ENCODE data around the gene SMNDC1. TPM values are rescaled to one million over a fixed set of nuclear protein-coding genes. Genes with fewer than 3 reads are reported as not detected.

Gene SMNDC1
- total and polyA plus RNA-seq, 11 donors = 5.2 to 23.1 (median 20.6) TPM

GRCh38 chr10:110278562-110279406, 25.9 kb downstream of the SMNDC1 start:
- no peak for ATAC-seq

DNA sequence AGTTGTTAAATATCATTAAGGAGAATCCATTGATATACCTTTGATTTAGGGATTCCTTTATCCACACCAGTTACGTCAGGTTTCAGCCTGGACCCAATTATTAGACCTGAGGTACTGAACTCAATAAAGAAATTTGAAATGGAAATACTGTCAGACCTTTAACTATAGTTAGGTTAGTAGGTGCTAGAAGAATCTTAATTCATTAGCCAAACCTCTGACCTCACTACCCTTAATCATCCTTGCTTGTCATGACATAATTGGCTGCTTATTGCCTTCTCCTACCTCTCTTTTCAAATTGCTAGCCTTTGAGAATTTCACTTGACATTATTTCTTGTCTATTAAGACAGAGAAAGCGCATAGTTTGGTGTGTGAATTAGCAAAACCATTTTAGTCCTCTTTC, 27.1 kb downstream of the SMNDC1 start:
- peaks cover 0 to 28% (median 10%) of the 10 kb centered on the region in 9 donors for H3K36me3 ChIP-seq
- no peaks in the 10 kb centered on the region for H3K9me3 ChIP-seq
- 93 to 99% (median 96%) methylated on average over 2 of the region's 2 CpGs for WGBS, 4 donors
- TF ChIP-seq, protein P1, sequence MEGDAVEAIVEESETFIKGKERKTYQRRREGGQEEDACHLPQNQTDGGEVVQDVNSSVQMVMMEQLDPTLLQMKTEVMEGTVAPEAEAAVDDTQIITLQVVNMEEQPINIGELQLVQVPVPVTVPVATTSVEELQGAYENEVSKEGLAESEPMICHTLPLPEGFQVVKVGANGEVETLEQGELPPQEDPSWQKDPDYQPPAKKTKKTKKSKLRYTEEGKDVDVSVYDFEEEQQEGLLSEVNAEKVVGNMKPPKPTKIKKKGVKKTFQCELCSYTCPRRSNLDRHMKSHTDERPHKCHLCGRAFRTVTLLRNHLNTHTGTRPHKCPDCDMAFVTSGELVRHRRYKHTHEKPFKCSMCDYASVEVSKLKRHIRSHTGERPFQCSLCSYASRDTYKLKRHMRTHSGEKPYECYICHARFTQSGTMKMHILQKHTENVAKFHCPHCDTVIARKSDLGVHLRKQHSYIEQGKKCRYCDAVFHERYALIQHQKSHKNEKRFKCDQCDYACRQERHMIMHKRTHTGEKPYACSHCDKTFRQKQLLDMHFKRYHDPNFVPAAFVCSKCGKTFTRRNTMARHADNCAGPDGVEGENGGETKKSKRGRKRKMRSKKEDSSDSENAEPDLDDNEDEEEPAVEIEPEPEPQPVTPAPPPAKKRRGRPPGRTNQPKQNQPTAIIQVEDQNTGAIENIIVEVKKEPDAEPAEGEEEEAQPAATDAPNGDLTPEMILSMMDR (IDR thresholded peaks at IDR 0.05) = no peak
- no peak for TF ChIP-seq POLR2A (IDR thresholded peaks at IDR 0.05)
- H3K4me3 ChIP-seq = no peak overlapping the region
- intact Hi-C loops (cut with DNase I) = loop anchor here (1.0 to 10.0 kb wide), 10 partner anchors 50 to 395 kb away; partner anchors contain the start of genes MXI1 (in 5 of the 10) and ADD3 (in 1 of the 10)
- DNase-seq = no peak
- H3K4me1 ChIP-seq = peaks cover 5 to 79% (median 49%) of the 10 kb centered on the region in 12 donors
- H3K27ac ChIP-seq = peak overlapping the region in 5 of 12 donors; percentile 6 to 52 (median 18)
- no peaks in the 10 kb centered on the region for H3K27me3 ChIP-seq
- ATAC-seq = no peak

More at GRCh38 chr10:110278562-110279406, 25.9 kb downstream of the SMNDC1 start:
- 60 to 63% (median 62%) methylated on average over 7 of the region's 7 CpGs for WGBS, 4 donors
- peaks cover 5 to 71% (median 42%) of the 10 kb centered on the region in 12 donors for H3K4me1 ChIP-seq
- intact Hi-C loops (cut with DNase I) = loop anchor here (1.0 to 10.0 kb wide), 14 partner anchors 51 to 396 kb away; partner anchors contain the start of genes MXI1 (in 5 of the 10) and ADD3 (in 1 of the 10)
- no peaks in the 10 kb centered on the region for H3K27me3 ChIP-seq
- no peak for DNase-seq
- peaks cover 0 to 30% (median 13%) of the 10 kb centered on the region in 9 donors for H3K36me3 ChIP-seq
- H3K27ac ChIP-seq = peak overlapping the region in 9 of 12 donors; percentile 2 to 52 (median 26)
- TF ChIP-seq POLR2A (IDR thresholded peaks at IDR 0.05) = no peak
- TF ChIP-seq, protein P1 (IDR thresholded peaks at IDR 0.05) = no peak
- H3K4me3 ChIP-seq = peak overlapping the region in 1 of 12 donors; percentile 27
- no peaks in the 10 kb centered on the region for H3K9me3 ChIP-seq

- Histone ChIP-seq H3K4me3 (no peak overlapping the region), H3K9me3 (no peaks in the 10 kb centered on the region), H3K36me3 (peaks cover 0 to 22% (median 8%) of the 10 kb centered on the region in 9 donors), H3K27me3 (no peaks in the 10 kb centered on the region), H3K27ac (peak overlapping the region in 3 of 12 donors; percentile 63 to 87 (median 65)), H3K4me1 (peaks cover 5 to 81% (median 50%) of the 10 kb centered on the region in 12 donors)
- WGBS, 4 donors = 91 to 97% (median 96%) methylated on average over 5 of the region's 5 CpGs
- ATAC-seq = no peak
- TF ChIP-seq, protein P1 (IDR thresholded peaks at IDR 0.05) = no peak
- no peak for TF ChIP-seq POLR2A (IDR thresholded peaks at IDR 0.05)
- DNase-seq = no peak
- intact Hi-C loops (cut with DNase I) = loop anchor here (1.0 to 10.0 kb wide), 10 partner anchors 49 to 394 kb away; partner anchors contain the start of genes MXI1 (in 5 of the 10) and ADD3 (in 1 of the 10)
Observed at GRCh38 chr10:110276603-110277002, 28.1 kb downstream of the SMNDC1 start.

All from heart left ventricle (tissue), 16 donors.